Measurements from ENCODE around the gene IRF2.
"Not testable (repeated sequence)": the region's sequence is repeated elsewhere in the genome, so short reads cannot be mapped to it uniquely, and the experiment has no call there.

IRF2 gene

GRCh38 chr4:184392748-184393559 lies 81.4 kb downstream of the IRF2 start:
- in situ Hi-C loops (cut with MboI; ENCODE audit: low sequenced_read_pairs): no loop called here

DNA sequence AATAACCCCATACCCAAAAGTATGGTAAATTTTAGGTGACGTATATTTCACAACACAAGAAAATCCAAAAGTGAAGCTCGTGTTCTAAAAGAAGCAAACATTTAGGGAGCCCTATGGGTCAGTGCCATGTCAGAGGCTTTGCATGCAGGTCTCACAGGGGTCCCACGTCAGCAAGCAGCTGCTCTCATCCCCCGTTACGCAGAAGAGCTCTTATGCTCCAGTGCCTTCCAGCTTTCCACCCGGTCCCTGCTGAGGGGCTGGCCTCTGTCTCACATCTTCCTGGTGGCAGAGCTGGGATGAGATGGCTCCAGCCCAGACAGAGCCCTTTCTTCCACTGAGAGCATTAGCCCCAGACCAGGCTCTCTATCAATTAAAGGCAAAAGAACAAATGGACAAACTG lies 82.0 kb downstream of the IRF2 start:
- in situ Hi-C loops (cut with MboI; ENCODE audit: low sequenced_read_pairs): no loop called here

GRCh38 chr4:184389978-184390900 lies 84.1 kb downstream of the IRF2 start:
- in situ Hi-C loops (cut with MboI; ENCODE audit: low sequenced_read_pairs): no loop called here

- in situ Hi-C loops (cut with MboI; ENCODE audit: low sequenced_read_pairs): no loop called here
Measured at GRCh38 chr4:184388106-184388505, 86.2 kb downstream of the IRF2 start.

DNA sequence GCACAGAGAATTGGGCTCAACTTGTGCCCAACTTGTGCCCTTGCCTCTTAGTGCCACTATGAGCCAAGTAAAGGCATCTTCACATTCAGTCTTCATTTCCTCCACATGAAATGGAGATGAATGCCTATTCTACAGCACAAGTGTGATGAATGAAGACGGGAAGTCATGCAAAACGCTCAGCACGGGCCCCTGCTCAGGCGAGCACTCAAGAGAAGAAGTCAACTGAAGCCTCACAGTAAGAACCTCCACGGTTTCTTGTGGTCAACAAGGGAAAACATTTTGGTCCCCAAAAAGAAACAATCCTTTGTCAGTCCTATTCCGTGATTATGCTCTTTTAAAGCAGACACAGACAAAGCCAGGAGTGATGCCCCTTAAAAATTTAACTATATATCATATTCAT lies 87.0 kb downstream of the IRF2 start:
- in situ Hi-C loops (cut with MboI; ENCODE audit: low sequenced_read_pairs): no loop called here

- in situ Hi-C loops (cut with MboI; ENCODE audit: low sequenced_read_pairs): no loop called here
Measured at GRCh38 chr4:184386271-184386781, 88.0 kb downstream of the IRF2 start.

DNA sequence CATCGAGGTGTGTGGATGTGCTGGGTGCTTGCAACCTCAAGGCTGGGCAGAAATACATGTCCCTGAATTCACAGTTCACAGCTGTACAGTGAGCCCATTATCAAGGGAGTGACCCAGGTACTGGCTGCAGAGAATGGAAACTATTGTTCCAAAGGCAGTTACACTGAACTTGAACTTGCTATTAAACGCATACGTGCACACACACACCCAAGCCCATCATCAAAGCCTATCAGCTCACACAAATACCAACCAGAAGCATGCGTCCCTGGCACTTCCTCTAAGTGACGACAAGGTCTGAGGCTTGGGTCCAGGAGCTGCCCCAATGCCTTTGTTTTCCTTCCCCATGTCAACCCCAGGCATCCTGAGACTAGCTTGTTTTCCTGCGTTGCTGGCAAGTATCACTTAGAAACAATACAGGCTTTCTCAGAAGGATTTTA lies 88.6 kb downstream of the IRF2 start:
- in situ Hi-C loops (cut with MboI; ENCODE audit: low sequenced_read_pairs): no loop called here

DNA sequence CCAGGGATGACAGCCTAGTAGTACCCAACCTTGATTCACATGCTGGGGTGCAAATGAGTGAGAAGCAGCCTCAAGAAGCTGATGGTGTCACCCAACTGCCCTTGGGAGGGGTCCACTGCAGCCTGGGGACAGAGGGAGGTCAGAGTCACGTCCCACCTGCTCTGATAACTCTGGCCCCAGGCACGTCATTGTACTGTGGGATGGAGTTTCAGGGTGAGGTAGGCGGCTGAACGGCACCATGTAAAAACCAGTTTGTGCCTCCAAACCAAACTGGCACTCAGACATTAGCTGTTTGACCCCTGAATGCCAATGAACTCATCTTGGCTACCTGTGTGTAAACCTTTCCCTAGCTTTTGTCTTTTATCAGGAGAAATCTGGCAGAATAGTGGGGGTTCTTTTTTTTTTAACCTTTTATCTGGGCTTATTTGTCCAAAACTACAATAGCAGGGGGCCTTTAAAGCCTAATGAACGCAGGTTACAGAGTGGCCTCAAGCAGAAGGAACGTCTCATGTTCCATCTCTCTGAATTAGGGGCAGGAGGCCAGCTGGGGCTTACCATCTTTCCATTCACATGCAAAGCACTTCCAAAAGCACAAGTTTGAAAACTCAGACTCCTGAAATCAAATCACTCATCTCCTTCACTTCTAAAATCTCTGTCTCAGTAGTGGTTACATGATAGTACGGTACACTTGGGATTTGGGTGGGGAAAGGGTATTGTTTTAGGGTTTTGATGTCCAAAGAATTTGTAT lies 89.4 kb downstream of the IRF2 start:
- in situ Hi-C loops (cut with MboI; ENCODE audit: low sequenced_read_pairs): no loop called here

GRCh38 chr4:184384056-184384809 lies 90.1 kb downstream of the IRF2 start:
- in situ Hi-C loops (cut with MboI; ENCODE audit: low sequenced_read_pairs): no loop called here

GRCh38 chr4:184383497-184384055 lies 90.8 kb downstream of the IRF2 start:
- in situ Hi-C loops (cut with MboI; ENCODE audit: low sequenced_read_pairs): no loop called here

DNA sequence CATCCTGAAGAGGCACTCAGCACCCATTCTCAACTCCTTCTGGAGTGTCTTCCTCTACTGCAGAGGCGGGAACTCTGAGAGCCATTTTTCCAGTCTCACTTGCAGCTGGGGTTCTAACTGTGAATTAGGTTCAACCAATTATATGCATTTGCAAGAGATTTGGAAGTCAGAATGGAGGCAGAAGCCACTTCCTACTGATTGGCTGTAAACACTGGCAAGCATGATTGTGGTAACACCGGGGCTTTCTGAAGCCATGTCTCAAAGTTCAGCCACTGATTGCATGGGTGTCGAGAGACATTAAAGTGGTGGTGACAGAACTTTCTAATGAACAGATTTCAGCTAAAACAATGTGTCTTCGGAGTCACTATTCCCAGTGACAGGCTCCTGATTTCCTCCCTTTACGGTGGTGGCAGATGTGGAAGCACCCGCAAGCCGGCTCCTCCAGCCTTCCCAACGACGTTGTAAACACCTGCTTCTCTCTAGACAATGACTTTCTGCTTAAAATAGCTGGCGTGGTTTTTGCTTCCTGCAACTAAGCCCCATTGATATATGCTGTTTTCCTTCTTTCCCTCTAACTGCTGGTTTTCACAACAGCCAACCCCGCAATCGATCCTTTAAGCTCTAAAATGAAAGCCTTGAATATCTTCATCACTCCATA lies 92.0 kb downstream of the IRF2 start:
- in situ Hi-C loops (cut with MboI; ENCODE audit: low sequenced_read_pairs): no loop called here

DNA sequence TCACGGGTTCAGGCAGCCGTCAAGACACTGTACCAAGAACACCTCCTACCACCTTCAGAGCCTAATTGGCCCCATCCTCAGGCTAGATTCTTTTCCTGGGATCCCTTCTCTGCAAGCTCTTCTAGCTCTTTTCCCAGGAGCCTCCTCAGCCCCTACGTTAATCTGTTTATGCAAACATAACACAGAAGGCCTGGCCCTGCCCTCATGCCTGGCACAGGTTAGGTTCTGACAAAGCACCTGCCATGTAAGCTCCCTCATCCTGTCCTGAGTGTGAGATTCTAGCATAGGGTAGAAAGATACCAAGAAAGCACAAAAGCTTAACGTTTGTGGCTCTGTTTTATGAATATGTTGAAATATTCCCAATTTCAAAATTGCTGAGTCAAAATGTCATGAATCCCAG lies 93.6 kb downstream of the IRF2 start:
- in situ Hi-C loops (cut with MboI; ENCODE audit: low sequenced_read_pairs): no loop called here

- in situ Hi-C loops (cut with MboI; ENCODE audit: low sequenced_read_pairs): not testable (repeated sequence)
Measured at GRCh38 chr4:184380214-184380613, 94.1 kb downstream of the IRF2 start.

DNA sequence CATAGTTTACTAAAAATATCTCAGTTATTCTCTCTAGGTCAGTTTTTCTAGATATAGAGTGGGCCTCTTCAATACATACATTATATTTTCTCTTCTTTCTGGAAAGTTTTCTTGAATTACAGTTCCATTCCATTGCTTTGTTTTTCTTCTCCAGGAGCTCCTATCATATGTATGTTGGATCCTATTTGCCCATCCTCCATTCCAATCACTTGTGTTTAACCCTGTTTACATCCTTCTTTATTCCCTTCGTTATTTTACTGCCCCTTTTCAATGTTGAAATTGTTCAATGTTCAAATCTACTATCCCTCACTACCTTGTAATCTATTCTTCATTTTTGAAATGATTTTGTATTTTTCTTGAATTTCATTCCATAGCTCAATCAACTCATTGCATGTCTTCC lies 97.4 kb downstream of the IRF2 start:
- in situ Hi-C loops (cut with MboI; ENCODE audit: low sequenced_read_pairs): no loop called here

- in situ Hi-C loops (cut with MboI; ENCODE audit: low sequenced_read_pairs): no loop called here
Measured at GRCh38 chr4:184376126-184376838, 98.1 kb downstream of the IRF2 start.

GRCh38 chr4:184375623-184376022 lies 98.7 kb downstream of the IRF2 start:
- in situ Hi-C loops (cut with MboI; ENCODE audit: low sequenced_read_pairs): not testable (repeated sequence)

GRCh38 chr4:184375027-184375426 lies 99.3 kb downstream of the IRF2 start:
- in situ Hi-C loops (cut with MboI; ENCODE audit: low sequenced_read_pairs): no loop called here

- in situ Hi-C loops (cut with MboI; ENCODE audit: low sequenced_read_pairs): no loop called here
Measured at GRCh38 chr4:184373886-184374405, 100.4 kb downstream of the IRF2 start.

GRCh38 chr4:184371390-184371787 lies 103.0 kb downstream of the IRF2 start:
- in situ Hi-C loops (cut with MboI; ENCODE audit: low sequenced_read_pairs): no loop called here
